Endothelial cell of umbilical vein (primary cell): ENCODE measurements around the gene RGS6. TPM values are rescaled to one million over a fixed set of nuclear protein-coding genes. Genes with fewer than 3 reads are reported as not detected.

Experiments used
- BruUV-seq: library from RNA; stranded (reverse); fragments of 400-500 nt; replicated peaks from 2 replicates; lab custom pipeline; 2021; lab: Mats Ljungman, UMichigan
- CTCF ChIA-PET: fragments of 300-600, 350-600 bp; sonication (Branson Sonifier 250); formaldehyde crosslinking; loops from one replicate; lab custom pipeline; 2021; ENCODE audit warnings: antibody characterized with exemption, inconsistent platforms; lab: Charles Lee
- POLR2A ChIA-PET: fragments of 300-600, 350-600 bp; sonication (Branson Sonifier 250); formaldehyde crosslinking; loops from one replicate; lab custom pipeline; 2021; ENCODE audit warnings: antibody characterized with exemption, inconsistent platforms; lab: Charles Lee
- DNase-seq: peaks from one replicate; pipeline ENCODE4 v3.0.0-alpha.2; 2011; ENCODE audit warnings: low read depth, low spot score
- FAIRE-seq: peaks from 2 replicates; lab custom pipeline; 2011; peaks lifted over from hg19 to GRCh38; lab: Jason Lieb, UNC
- H2AFZ ChIP-seq: 2 replicates; pipeline ENCODE4 v1.6.0; 2012; ENCODE audit warnings: low read depth, low read length, control low read depth, inconsistent platforms
- H3K27ac ChIP-seq: 2 replicates; pipeline ENCODE4 v1.5.1; 2011; ENCODE audit warnings: low read depth, mild to moderate bottlenecking, control low read depth, low read length, moderate library complexity; ENCODE audit not compliant: insufficient read depth
- H3K27me3 ChIP-seq, 2 experiments: 2 replicates each; pipeline versions ENCODE4 v1.6.0 to v1.6.1; 2011; ENCODE audit warnings: low read length in 2 of 2, mixed read lengths in 1 of 2; ENCODE audit not compliant: control insufficient read depth in 2 of 2, insufficient read depth in 2 of 2
- H3K36me3 ChIP-seq, 2 experiments: 2 replicates in 1 of 2; 3 replicates in 1 of 2; pipeline ENCODE4 v1.5.1; 2011; ENCODE audit warnings: low read length in 2 of 2, mild to moderate bottlenecking in 1 of 2, moderate library complexity in 1 of 2; ENCODE audit not compliant: control insufficient read depth in 2 of 2, insufficient read depth in 2 of 2; ENCODE audit errors: extremely low read depth in 1 of 2
- H3K4me1 ChIP-seq: 3 replicates; pipeline ENCODE4 v1.5.1; 2011; ENCODE audit warnings: mild to moderate bottlenecking, low read length; ENCODE audit not compliant: control insufficient read depth, insufficient read depth; ENCODE audit errors: extremely low read depth
- H3K4me2 ChIP-seq: 2 replicates; pipeline ENCODE4 v1.6.1; 2011; ENCODE audit warnings: low read length, control low read depth, mixed read lengths; ENCODE audit not compliant: insufficient read depth
- H3K4me3 ChIP-seq, 3 experiments: fragments of 200-600 bp in 1 of 3; sonication (generic), shearing (Covaris generic) in 1 of 3; replicated peaks in 1 of 3; 2 replicates each; pipeline ENCODE4 v1.5.1; 2011 to 2016; ENCODE audit warnings: control low read depth in 3 of 3, low read length in 3 of 3, mild to moderate bottlenecking in 2 of 3, inconsistent platforms in 1 of 3, low read depth in 1 of 3, moderate library complexity in 1 of 3; ENCODE audit not compliant: insufficient read depth in 1 of 3
- H3K79me2 ChIP-seq: 2 replicates; pipeline ENCODE4 v1.6.0; 2012; ENCODE audit warnings: low read length, inconsistent platforms; ENCODE audit not compliant: control insufficient read depth, insufficient read depth
- H3K9ac ChIP-seq: replicated peaks from 2 replicates; pipeline ENCODE3; 2011; ENCODE audit warnings: low read length, control low read depth; ENCODE audit not compliant: insufficient read depth; ENCODE audit errors: extremely low read depth
- H3K9me1 ChIP-seq: replicated peaks from 3 replicates; pipeline ENCODE4 v1.6.0; 2011; ENCODE audit warnings: mild to moderate bottlenecking, low read length; ENCODE audit not compliant: control insufficient read depth, insufficient read depth; ENCODE audit errors: extremely low read depth
- H3K9me3 ChIP-seq: replicated peaks from 2 replicates; pipeline ENCODE4 v1.5.1; 2012; ENCODE audit warnings: low read length, inconsistent platforms; ENCODE audit not compliant: control insufficient read depth, insufficient read depth
- H4K20me1 ChIP-seq: replicated peaks from 2 replicates; pipeline ENCODE3; 2011; ENCODE audit warnings: mild to moderate bottlenecking, low read length; ENCODE audit not compliant: control insufficient read depth, insufficient read depth; ENCODE audit errors: extremely low read depth
- CTCF ChIP-seq, 2 donors: IDR thresholded peaks; 1 replicate in 1 of 2; 2 replicates in 1 of 2; pipeline ENCODE4 v1.5.1; 2011; ENCODE audit warnings: low read length in 2 of 2, mild to moderate bottlenecking in 2 of 2, moderate library complexity in 2 of 2, control low read depth in 1 of 2, inconsistent platforms in 1 of 2, low read depth in 1 of 2; ENCODE audit not compliant: insufficient read depth in 1 of 2; ENCODE audit errors: extremely low read depth in 1 of 2
- EZH2 ChIP-seq: IDR thresholded peaks from 2 replicates; pipeline ENCODE4 v1.6.1; 2012; ENCODE audit warnings: borderline replicate concordance, low read depth, mild to moderate bottlenecking, moderate library complexity, low read length, inconsistent platforms; ENCODE audit not compliant: severe bottlenecking
- FOS ChIP-seq: IDR thresholded peaks from 2 replicates; pipeline ENCODE4 v1.6.1; 2011; ENCODE audit warnings: mild to moderate bottlenecking, low read length, moderate library complexity, borderline replicate concordance; ENCODE audit not compliant: insufficient read depth
- GATA2 ChIP-seq: IDR thresholded peaks from 2 replicates; pipeline ENCODE4 v1.7.0; 2011; ENCODE audit warnings: low read depth, mild to moderate bottlenecking, moderate library complexity, mixed read lengths, low read length; ENCODE audit not compliant: insufficient read length, insufficient read depth
- JUN ChIP-seq: IDR thresholded peaks from 2 replicates; pipeline ENCODE4 v1.6.1; 2011; ENCODE audit warnings: borderline replicate concordance, low read depth; ENCODE audit not compliant: insufficient read length, insufficient read depth
- MAX ChIP-seq: IDR thresholded peaks from 2 replicates; pipeline ENCODE4 v1.6.1; 2011; ENCODE audit not compliant: insufficient read depth, insufficient read length
- MYC ChIP-seq: IDR thresholded peaks from one replicate; pipeline ENCODE4 v1.6.1; 2011; ENCODE audit warnings: mild to moderate bottlenecking, low read depth, low read length
- POLR2A ChIP-seq: IDR thresholded peaks from 2 replicates; pipeline ENCODE4 v1.6.1; 2012; ENCODE audit warnings: low read depth, mild to moderate bottlenecking, control low read depth, low read length
- POLR2AphosphoS5 ChIP-seq: IDR thresholded peaks from 2 replicates; pipeline ENCODE4 v1.6.1; 2012; ENCODE audit warnings: low read depth, mild to moderate bottlenecking, control low read depth, low read length, moderate library complexity; ENCODE audit not compliant: insufficient read depth
- dilution Hi-C: fragments of 300-500 bp; cut with MboI; formaldehyde crosslinking; loops from one replicate; pipeline ENCODE4 v1.15.0; 2019; ENCODE audit warnings: low sequenced_read_pairs; ENCODE audit not compliant: extremely low pct_ligation_motif_present
- intact Hi-C: fragments of 100-400 bp; cut with micrococcal nuclease; formaldehyde crosslinking; loops from one replicate; pipeline ENCODE4 v1.10.0; 2022
- polyA plus RNA-seq, 4 experiments: library from polyadenylated mRNA; depleted of rRNA in 3 of 4; stranded (reverse) in 3 of 4; unstranded in 1 of 4; fragments of >200 nt; gene quantifications; 2 replicates each; pipeline versions ENCODE4 v1.2.1 to v1.2.3, GENCODE V29; 2011 to 2012; ENCODE audit warnings: missing spikeins in 1 of 4
- total RNA-seq: library from RNA; stranded (reverse); gene quantifications from 2 replicates; pipeline ENCODE4 v1.2.3, GENCODE V29; 2021

Gene RGS6
- total and polyA plus RNA-seq, 2 donors (not counting 3 experiments of a cell fraction or from before 2014, with no cell fraction given) = not detected

DNA sequence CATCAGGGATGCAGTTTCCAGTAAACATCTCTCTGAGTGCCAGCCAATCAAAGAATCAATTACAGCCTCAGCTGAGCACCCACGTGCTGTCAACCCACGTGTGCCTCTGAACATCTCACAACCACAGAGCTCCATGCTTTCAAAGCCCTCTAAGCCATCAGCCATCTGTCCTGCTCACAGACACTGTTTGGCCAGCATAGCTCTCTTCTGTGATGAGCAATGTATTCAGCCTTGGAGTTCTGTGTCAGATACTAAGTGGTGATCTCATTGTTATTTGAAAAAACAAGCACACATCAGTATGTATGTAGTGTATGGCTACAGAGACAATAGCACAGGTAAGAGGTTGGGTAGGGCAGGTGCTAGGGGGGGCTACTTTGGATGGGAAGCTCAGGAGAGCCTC is 94.3 kb downstream of the RGS6 start:
- Histone ChIP-seq H3K9me3 (no peaks in the 10 kb centered on the region), H3K9ac (no peak overlapping the region), H3K9me1 (no peaks in the 10 kb centered on the region), H3K27me3 (no peaks in the 10 kb centered on the region), H3K4me1 (no peaks in the 10 kb centered on the region), H3K36me3 (no peaks in the 10 kb centered on the region), H2AFZ (no peak overlapping the region), H3K79me2 (no peaks in the 10 kb centered on the region), H4K20me1 (no peaks in the 10 kb centered on the region), H3K4me3 (no peak overlapping the region), H3K4me2 (no peak overlapping the region), H3K27ac (no peak overlapping the region)
- intact Hi-C loops (no loop called here), dilution Hi-C loops (no loop called here)
- ChIA-PET POLR2A (no interaction called here), CTCF (no interaction called here)
- no TSS peak for BruUV-seq
- no peak for FAIRE-seq
- TF ChIP-seq EZH2 (no peak), MYC (no peak), JUN (no peak), GATA2 (no peak), MAX (no peak), FOS (no peak), POLR2AphosphoS5 (no peak), CTCF (IDR thresholded peaks at IDR 0.05; ENCODE audit: extremely low read depth in 1 of 2, insufficient read depth in 1 of 2, low read depth in 1 of 2, low read length in 2 of 2) (no peak), POLR2A (no peak)
- no peak for DNase-seq
